Fibroblast of skin of left biceps (primary cell): Measurements from ENCODE around the gene ADCY6.
A peak's percentile ranks its signal among the peaks of the same experiment; 100 is the strongest.

ENCODE experiments used
- DNase-seq, 2 experiments: peaks; one replicate each; pipeline ENCODE4 v3.0.0-alpha.2; 2013; ENCODE audit warnings: low read depth in 2 of 2

The ADCY6 gene

DNA sequence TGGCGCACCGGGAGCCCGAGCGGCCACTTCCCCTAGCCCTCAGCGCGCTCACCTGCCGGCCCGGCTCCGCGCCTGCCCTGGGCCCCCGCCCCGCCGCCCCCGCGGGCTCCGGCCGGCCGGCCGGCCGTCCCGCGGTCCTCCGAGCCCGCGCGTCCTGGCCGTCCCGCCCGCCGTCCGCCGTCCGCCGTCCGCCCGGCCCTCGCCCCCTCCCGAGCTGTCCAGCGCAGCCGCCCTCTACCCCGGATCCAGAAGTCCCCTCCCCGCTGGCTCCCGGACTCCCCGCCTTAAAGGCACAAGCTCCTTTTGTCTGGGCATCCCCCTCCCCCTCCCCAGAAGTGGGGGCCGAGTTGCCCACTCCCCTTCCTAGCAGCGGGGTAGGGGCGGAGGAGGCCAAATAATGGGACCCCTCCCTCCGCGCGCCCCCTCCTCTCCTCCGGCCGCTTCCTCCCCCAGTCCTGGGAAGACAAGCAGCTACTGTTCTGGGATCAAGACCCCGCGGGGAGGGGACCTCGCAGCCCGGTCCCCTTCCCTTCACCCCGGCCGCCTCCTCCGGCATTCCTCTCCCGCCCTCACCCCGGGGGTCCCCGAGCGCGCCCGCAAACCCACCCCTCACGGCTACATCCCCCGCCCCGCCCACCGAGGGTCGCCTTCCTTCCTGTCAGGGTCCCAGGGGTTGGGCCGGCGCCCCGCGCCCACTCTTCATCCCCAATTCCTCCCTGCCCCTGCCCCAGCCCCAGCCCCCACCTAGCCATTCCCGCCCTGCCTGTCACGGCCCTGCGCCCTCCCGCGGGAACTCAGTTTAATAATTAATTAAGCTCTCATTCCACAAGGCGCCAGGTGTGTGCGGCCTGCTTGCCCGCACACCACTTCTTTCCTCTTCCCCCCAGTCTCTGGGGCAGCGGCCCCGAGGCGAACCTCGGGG lies at the start of gene ADCY6:
TSS of gene ADCY6 (minus strand) at position 236 of the 922 bp plus-strand sequence. CDS start 5,655 bp downstream, outside the sequence.
- DNase-seq = peak in 1 of 2 experiments; percentile 13

- no peak for DNase-seq
Measured at GRCh38 chr12:48838048-48838447, 49.2 kb upstream of the ADCY6 start.

DNA sequence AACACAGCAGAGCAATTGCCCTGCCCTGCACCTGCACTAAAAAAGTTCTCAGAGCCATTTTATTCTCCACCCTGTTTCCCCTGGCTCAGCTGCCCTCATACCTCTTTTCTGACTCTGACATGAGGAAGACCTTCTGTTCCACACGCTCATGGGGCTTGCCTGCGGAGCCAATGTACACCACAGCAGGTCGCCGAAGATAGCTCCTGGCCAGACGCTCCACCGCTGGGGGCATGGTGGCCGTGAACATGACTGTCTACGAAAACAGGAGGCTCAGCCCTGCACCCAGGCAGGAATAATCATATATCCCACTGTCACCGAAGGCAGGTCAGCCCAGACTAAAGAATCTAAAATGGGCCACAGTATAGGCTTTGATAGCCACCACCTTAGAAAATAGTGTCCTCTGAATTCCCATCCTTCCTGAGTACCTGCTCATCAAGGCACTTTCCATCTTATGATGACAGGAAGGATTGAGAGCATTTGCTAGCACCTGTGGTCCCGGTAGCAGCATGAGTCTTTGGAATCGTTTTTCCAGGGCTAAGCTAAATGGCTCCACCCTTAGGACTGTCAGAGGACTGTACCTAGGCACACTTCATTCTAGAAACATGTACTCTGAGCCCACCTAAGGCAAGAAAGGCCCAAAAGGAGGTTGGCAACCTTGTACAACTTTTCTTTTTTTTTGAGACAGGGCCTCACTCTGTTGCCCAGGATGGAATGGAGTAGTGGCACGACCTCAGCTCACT lies 43.6 kb upstream of the ADCY6 start:
- no peak for DNase-seq

DNA sequence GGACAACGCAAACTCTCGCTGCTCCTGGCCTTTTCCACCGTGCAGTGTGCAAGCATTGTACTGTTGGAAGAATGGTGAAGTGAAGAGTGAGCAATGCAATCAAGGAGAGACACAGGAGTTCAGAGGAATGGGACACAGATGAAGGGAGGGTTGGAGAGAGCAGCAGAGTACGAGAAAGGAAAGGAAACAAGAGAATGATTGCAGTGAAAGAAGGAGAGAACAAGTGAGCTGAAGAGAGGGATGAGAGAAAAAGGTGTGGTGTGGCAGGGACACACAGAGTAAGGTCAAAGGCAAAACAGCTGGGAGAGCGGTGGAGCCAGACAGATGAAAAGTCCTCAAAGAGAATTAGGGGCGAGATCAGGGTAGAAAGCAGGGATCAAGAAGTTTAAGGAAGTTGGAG lies 42.4 kb upstream of the ADCY6 start:
- no peak for DNase-seq

DNA sequence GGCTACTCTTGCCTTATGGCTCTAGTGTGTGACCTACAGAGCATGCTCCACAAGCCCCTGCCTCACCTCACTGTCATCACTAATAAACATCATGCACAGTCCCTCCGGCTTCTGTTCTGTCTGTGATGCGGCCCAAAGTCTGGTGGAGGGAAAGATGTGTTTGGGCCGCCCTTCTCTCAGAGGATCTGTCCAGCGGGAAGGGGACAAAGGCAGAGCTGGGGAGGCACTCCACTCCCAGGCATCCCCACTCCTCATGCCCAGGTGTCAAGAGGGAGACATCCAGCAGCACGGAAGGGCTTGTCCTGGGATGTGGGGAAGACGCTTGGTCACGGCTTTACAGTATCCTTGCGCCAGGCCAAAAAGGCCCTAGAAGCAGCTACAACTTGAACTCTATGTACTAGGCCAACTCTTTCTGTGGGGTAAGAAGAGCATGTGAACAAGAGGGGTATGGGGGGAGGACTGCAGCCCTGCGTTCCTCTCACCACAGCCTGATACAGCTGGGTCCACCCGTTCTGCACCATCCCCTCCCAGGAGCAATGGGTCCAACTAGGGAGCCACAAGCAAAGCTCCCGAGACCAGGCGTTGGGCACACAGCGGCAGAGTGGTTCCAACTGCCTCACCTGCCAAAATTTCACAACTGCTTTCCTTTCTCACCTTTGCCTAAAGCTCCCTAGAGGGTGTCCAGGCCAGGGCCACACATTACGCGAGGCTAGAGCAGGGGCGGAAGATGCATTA lies 40.1 kb upstream of the ADCY6 start:
- no peak for DNase-seq

DNA sequence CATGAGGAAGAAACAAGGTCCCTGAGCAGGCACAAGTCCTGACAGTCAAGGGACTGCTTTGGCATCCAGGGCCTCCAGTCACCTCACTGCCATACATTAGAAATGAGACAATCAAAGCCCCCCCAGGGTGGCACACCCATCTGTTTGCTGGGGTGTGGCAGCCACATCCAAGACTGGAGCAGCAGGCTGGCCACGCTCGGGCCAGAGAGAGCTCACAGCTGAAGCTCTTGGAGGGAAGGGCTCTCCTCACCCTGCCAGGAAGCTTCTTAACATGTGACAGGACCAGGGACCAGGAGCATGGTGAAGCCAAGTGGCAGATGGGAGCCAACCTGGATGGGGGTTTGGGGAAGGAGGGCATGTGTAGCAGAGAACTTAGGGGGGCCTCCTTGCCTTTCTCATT lies 39.4 kb upstream of the ADCY6 start:
- DNase-seq = no peak

DNA sequence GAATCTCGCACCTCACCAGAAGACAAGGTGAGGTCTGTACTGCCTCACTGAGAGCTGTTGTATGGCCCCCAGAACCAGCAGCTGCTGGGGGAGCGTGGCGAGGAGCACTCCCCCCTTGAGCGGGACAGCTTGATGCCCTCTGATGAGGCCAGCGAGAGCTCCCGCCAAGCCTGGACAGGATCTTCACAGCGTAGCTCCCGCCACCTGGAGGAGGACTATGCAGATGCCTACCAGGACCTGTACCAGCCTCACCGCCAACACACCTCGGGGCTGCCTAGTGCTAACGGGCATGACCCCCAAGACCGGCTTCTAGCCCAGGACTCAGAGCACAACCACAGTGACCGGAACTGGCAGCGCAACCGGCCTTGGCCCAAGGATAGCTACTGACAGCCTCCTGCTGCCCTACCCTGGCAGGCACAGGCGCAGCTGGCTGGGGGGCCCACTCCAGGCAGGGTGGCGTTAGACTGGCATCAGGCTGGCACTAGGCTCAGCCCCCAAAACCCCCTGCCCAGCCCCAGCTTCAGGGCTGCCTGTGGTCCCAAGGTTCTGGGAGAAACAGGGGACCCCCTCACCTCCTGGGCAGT lies 38.7 kb upstream of the ADCY6 start:
- DNase-seq = no peak

GRCh38 chr12:48827026-48827425 lies 38.1 kb upstream of the ADCY6 start:
- no peak for DNase-seq

DNA sequence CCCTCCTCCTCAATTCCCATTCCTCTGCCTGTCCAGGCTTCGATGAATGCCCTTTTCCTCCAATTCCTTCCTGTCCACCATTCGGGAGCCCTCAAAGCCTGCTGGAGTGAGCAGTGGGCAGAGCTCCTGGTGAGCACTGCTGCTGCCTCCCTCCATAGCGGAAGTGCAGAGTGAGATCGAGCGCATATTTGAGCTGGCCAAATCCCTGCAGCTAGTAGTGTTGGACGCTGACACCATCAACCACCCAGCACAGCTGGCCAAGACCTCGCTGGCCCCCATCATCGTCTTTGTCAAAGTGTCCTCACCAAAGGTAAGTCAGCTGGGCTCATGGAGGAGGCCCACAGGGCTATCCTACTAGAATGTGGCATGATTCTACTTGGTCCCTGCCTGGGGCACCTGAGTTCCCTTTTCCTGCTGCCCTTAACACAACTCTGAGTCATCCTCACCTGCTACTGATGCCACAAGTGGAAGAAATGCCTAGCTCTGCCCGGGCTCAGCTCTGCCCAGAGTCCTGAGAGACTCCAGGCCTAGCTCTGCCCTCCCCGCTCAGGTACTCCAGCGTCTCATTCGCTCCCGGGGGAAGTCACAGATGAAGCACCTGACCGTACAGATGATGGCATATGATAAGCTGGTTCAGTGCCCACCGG lies 37.4 kb upstream of the ADCY6 start:
- DNase-seq = no peak

- DNase-seq = no peak
Measured at GRCh38 chr12:48824905-48825304, 36.0 kb upstream of the ADCY6 start.

DNA sequence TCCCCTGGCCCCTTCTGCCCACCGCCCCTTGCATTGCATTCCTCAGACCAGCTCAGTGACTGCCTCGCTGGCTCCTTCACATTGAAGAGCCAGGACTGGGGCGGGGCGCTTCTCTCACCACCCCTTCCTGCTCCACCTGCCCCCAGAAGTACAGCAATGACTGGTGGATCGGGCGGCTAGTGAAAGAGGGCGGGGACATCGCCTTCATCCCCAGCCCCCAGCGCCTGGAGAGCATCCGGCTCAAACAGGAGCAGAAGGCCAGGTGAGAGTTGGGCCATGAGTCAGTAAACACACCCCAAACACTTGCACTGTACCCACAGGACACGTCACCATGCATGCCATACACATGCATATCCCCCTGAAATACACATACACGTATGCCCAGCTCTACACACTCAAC lies 35.2 kb upstream of the ADCY6 start:
- no peak for DNase-seq

DNA sequence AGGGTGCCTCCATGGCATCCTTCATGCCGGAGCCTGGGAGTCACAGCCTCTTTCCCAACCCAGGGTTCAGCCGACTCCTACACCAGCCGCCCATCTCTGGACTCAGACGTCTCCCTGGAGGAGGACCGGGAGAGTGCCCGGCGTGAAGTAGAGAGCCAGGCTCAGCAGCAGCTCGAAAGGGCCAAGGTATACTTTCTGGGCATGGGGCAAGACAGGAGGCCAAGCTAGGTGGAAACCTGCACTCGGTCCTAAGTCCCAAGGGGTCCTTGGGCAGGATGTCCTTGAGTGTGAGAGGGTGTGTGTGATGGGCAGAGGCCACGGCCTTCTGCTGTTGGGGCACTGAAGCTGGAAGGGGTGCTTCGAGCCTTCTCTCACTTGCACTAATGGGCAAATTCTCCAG lies 34.4 kb upstream of the ADCY6 start:
- DNase-seq = no peak

DNA sequence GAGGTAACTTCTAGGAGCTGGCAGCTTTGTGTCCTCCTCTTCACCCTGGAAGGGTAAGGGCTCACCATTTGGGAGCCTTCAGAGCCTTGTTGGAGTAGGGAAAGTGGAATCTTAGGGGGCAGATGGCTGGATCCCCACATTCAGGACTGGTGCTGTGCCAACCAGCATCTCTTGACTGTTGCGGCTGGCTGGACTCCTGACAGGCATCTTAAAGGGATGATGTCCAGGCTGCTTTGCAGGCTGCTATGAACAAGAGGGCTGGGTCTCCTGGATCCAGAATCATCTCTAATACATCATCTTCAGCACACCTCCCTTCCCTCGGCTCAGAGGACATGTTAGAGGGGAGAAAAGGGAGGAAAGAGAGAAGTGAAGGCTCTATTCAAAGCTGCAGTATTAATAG lies 33.8 kb upstream of the ADCY6 start:
- DNase-seq = no peak

- DNase-seq = no peak
Measured at GRCh38 chr12:48822139-48822538, 33.2 kb upstream of the ADCY6 start.

GRCh38 chr12:48819986-48820725 lies 31.3 kb upstream of the ADCY6 start:
- no peak for DNase-seq

GRCh38 chr12:48818831-48819590 lies 30.1 kb upstream of the ADCY6 start:
- no peak for DNase-seq

- DNase-seq = peak in 1 of 2 experiments; percentile 13
Measured at GRCh38 chr12:48817873-48818830, 29.3 kb upstream of the ADCY6 start, which contains the start of gene CACNB3. TSS of gene CACNB3 (plus strand) at chr12:48818496. CDS start at chr12:48818930, 434 bp downstream.

GRCh38 chr12:48816143-48816854 lies 27.4 kb upstream of the ADCY6 start:
- no peak for DNase-seq
